Esophagus muscularis mucosa (tissue), 4 donors: ENCODE results near the gene WDFY4. TPM values are rescaled to one million over a fixed set of nuclear protein-coding genes. Genes with fewer than 3 reads are reported as not detected.

Experiments
- DNase-seq: peaks from one replicate; pipeline ENCODE4 v3.0.0-alpha.2; 2017; ENCODE audit errors: extremely low spot score
- H3K27ac ChIP-seq, 4 donors: fragments of 200-600 bp; sonication (generic); replicated peaks in 1 of 4; 1 replicate in 3 of 4; 2 replicates in 1 of 4; pipeline ENCODE4 v1.5.1; 2016 to 2019; ENCODE audit warnings: mild to moderate bottlenecking in 1 of 4
- H3K27me3 ChIP-seq, 4 donors: fragments of 200-600 bp; sonication (generic); one replicate each; pipeline versions ENCODE4 v1.5.1 to v1.6.0; 2016 to 2019
- H3K36me3 ChIP-seq, 4 donors: fragments of 200-600 bp; sonication (generic); one replicate each; pipeline ENCODE4 v1.5.1; 2016 to 2019
- H3K4me1 ChIP-seq, 4 donors: fragments of 200-600 bp; sonication (generic); one replicate each; pipeline ENCODE4 v1.5.1; 2016 to 2019
- H3K4me3 ChIP-seq, 4 donors: fragments of 200-600 bp; sonication (generic); 1 replicate in 2 of 4; 2 replicates in 2 of 4; pipeline ENCODE4 v1.5.1; 2016 to 2019; ENCODE audit warnings: mild to moderate bottlenecking in 4 of 4, moderate library complexity in 1 of 4
- H3K9me3 ChIP-seq, 4 donors: fragments of 200-600 bp; sonication (generic); 1 replicate in 3 of 4; 2 replicates in 1 of 4; pipeline ENCODE4 v1.5.1; 2016 to 2019
- CTCF ChIP-seq, 3 experiments: fragments of 200-600 bp in 2 of 3; fragments of 450-650 bp in 1 of 3; sonication (generic) in 2 of 3; IDR thresholded peaks; one replicate each; pipeline ENCODE4 v1.5.1; 2017 to 2019; ENCODE audit warnings: antibody characterized with exemption in 3 of 3, mild to moderate bottlenecking in 2 of 3, moderate library complexity in 1 of 3
- EP300 ChIP-seq: sonication (generic); formaldehyde crosslinking; IDR thresholded peaks from one replicate; pipeline ENCODE4 v1.6.1; 2017; ENCODE audit warnings: antibody characterized with exemption
- POLR2A ChIP-seq: fragments of 450-650 bp; IDR thresholded peaks from one replicate; pipeline ENCODE4 v1.6.1; 2017; ENCODE audit warnings: antibody characterized with exemption, moderate library complexity, mild to moderate bottlenecking, low read depth
- POLR2AphosphoS5 ChIP-seq, 2 donors: sonication (generic); formaldehyde crosslinking; IDR thresholded peaks; one replicate each; pipeline ENCODE4 v1.6.1; 2017; ENCODE audit warnings: antibody characterized with exemption in 2 of 2
- WGBS: methylation state at CpG from one replicate; pipeline ENCODE4 v1.1.5; 2018; 5-methylcytosine and 5-hydroxymethylcytosine counted together
- intact Hi-C: fragments of 100-400 bp; cut with DNase I; formaldehyde crosslinking; loops from one replicate; pipeline ENCODE4 v1.15.1; 2023
- total RNA-seq, 4 donors: library from RNA; depleted of rRNA; stranded (reverse); fragments of >200 nt; gene quantifications; one replicate each; pipeline versions ENCODE4 v1.1.0 to v1.2.1, GENCODE V29; 2016

The WDFY4 gene
- total RNA-seq, 4 donors from 2014 or later: 2.3 to 7.3 (median 5.2) TPM

GRCh38 chr10:48786606-48787282 is 102.1 kb downstream of the WDFY4 start:
- Histone ChIP-seq H3K4me3 (no peak overlapping the region), H3K9me3 (no peaks in the 10 kb centered on the region), H3K27ac (no peak overlapping the region), H3K36me3 (no peaks in the 10 kb centered on the region), H3K27me3 (peaks cover 0 to 18% (median 0%) of the 10 kb centered on the region in 4 donors), H3K4me1 (peaks cover 0 to 3% (median 0%) of the 10 kb centered on the region in 4 donors)
- 73% methylated on average over 4 of the region's 4 CpGs for WGBS
- DNase-seq: no peak
- TF ChIP-seq EP300: no peak
- intact Hi-C loops: no loop called here

- no peaks in the 10 kb centered on the region for H3K9me3 ChIP-seq
- peaks cover 0 to 22% (median 0%) of the 10 kb centered on the region in 4 donors for H3K27me3 ChIP-seq
- no peak for DNase-seq
- H3K4me1 ChIP-seq: peaks cover 0 to 16% (median 7%) of the 10 kb centered on the region in 4 donors
- no peak overlapping the region for H3K4me3 ChIP-seq
- 88% methylated on average over 5 of the region's 5 CpGs for WGBS
- no peak overlapping the region for H3K27ac ChIP-seq
- no peaks in the 10 kb centered on the region for H3K36me3 ChIP-seq
- TF ChIP-seq CTCF (IDR thresholded peaks at IDR 0.05) (no peak), POLR2AphosphoS5 (IDR thresholded peaks at IDR 0.05) (no peak)
- intact Hi-C loops: no loop called here
Observed at GRCh38 chr10:48788554-48788953, 103.9 kb downstream of the WDFY4 start.

- WGBS: 83% methylated on average over 10 of the region's 10 CpGs
Observed at GRCh38 chr10:48789486-48790456, 105.1 kb downstream of the WDFY4 start.

GRCh38 chr10:48790457-48791044 is 105.9 kb downstream of the WDFY4 start:
- intact Hi-C loops: no loop called here
- Histone ChIP-seq H3K9me3 (no peaks in the 10 kb centered on the region), H3K36me3 (no peaks in the 10 kb centered on the region), H3K27me3 (peaks cover 0 to 22% (median 0%) of the 10 kb centered on the region in 4 donors), H3K4me1 (peaks cover 0 to 16% (median 7%) of the 10 kb centered on the region in 4 donors), H3K4me3 (no peak overlapping the region), H3K27ac (no peak overlapping the region)
- TF ChIP-seq CTCF (IDR thresholded peaks at IDR 0.05) (no peak), POLR2AphosphoS5 (IDR thresholded peaks at IDR 0.05) (no peak), POLR2A (no peak), EP300 (no peak)
- DNase-seq: no peak
- 88% methylated on average over 4 of the region's 8 CpGs for WGBS

More at GRCh38 chr10:48789486-48790456, 105.1 kb downstream of the WDFY4 start:
- H3K36me3 ChIP-seq: no peaks in the 10 kb centered on the region
- H3K9me3 ChIP-seq: no peaks in the 10 kb centered on the region
- peaks cover 0 to 22% (median 0%) of the 10 kb centered on the region in 4 donors for H3K27me3 ChIP-seq
- DNase-seq: no peak
- TF ChIP-seq EP300 (no peak), CTCF (IDR thresholded peaks at IDR 0.05) (no peak), POLR2A (no peak), POLR2AphosphoS5 (IDR thresholded peaks at IDR 0.05) (no peak)
- peaks cover 0 to 16% (median 7%) of the 10 kb centered on the region in 4 donors for H3K4me1 ChIP-seq
- H3K27ac ChIP-seq: no peak overlapping the region
- H3K4me3 ChIP-seq: no peak overlapping the region
- intact Hi-C loops: no loop called here
